Measurements from ENCODE around the gene PLCB1. TPM values are rescaled to one million over a fixed set of nuclear protein-coding genes. Genes with fewer than 3 reads are reported as not detected.

The PLCB1 gene
- total and polyA plus RNA-seq, 2 of the 4 experiments (the other 2 are of a cell fraction), result 5.6 to 16.1 TPM

DNA sequence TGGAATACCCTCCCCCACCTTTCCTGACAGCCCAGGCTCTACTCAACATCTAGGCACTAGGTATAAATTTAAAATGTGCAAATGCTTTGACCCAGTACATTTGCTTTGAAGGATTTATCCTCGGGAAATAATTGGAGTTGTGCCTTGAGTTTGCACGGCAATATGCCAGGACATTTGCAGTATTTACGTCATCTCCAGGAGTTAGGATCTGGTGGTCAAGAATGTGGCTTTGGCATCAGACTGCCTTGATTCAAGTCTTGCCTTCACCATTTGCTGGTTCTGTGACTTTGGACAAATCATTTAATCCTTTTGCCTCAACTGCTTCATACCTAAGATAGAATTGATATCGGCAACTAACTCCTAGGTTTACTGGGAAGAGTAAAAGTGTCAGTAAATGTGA is 169.6 kb downstream of the PLCB1 start:
- 100% methylated on average over 1 of the region's 4 CpGs; no CpG with 5 or more reads in 1 of the 2 experiments for WGBS, 2 experiments (ENCODE audit: extremely low coverage in 2 of 2, insufficient read length in 1 of 2)
- Histone ChIP-seq H3K4ac (ENCODE audit: low read depth, low read length) (no peak overlapping the region), H3K9me1 (ENCODE audit: insufficient read depth, low read length) (no peaks in the 10 kb centered on the region; the same call in 1 of the 2 replicates), H3K9me3 (ENCODE audit: control insufficient read depth, insufficient read depth, low read length) (no peaks in the 10 kb centered on the region), H3K4me2 (ENCODE audit: low read depth, low read length) (no peak overlapping the region), H3K9ac (ENCODE audit: low read depth, low read length) (no peak overlapping the region), H2AFZ (replicated peaks; ENCODE audit: low read length, poor library complexity) (no peak overlapping the region), H2AK5ac (ENCODE audit: low read depth, low read length) (no peak overlapping the region), H3K79me1 (ENCODE audit: low read depth in 1 of 2, low read length in 2 of 2) (peaks cover 0 to 6% of the 10 kb centered on the region in 2 experiments; a peak in 2 of 4 replicates), H4K5ac (ENCODE audit: low read depth, low read length) (no peak overlapping the region), H2BK5ac (ENCODE audit: low read depth, low read length, poor library complexity, severe bottlenecking) (no peak overlapping the region), H2BK20ac (ENCODE audit: low read depth, low read length) (no peak overlapping the region), H2AK9ac (replicated peaks; ENCODE audit: low read depth, low read length, poor library complexity) (no peak overlapping the region), H4K20me1 (ENCODE audit: insufficient read depth, low read length) (no peaks in the 10 kb centered on the region; the same call in 1 of the 2 replicates), H3K56ac (ENCODE audit: extremely low read depth, insufficient read depth, low read length) (no peak overlapping the region), H3K27me3 (ENCODE audit: control insufficient read depth, insufficient read depth, low read length) (no peaks in the 10 kb centered on the region), H2BK120ac (ENCODE audit: low read depth, low read length) (no peak overlapping the region), H3K27ac (ENCODE audit: insufficient read depth, low read length) (no peak overlapping the region), H4K8ac (ENCODE audit: low read depth in 2 of 2, low read length in 2 of 2) (no peak overlapping the region), H4K91ac (ENCODE audit: insufficient read depth, low read depth, low read length) (no peak overlapping the region), H3K14ac (replicated peaks; ENCODE audit: low read depth, low read length) (no peak overlapping the region), H3K23ac (ENCODE audit: low read depth, low read length) (no peak overlapping the region), H3K36me3 (ENCODE audit: control insufficient read depth, insufficient read depth, low read length) (no peaks in the 10 kb centered on the region), H2BK15ac (ENCODE audit: low read depth, low read length) (no peak overlapping the region), H3K18ac (ENCODE audit: low read depth, low read length) (no peak overlapping the region), H3K4me3 (ENCODE audit: insufficient read depth, low read depth, low read length) (no peak overlapping the region), H3K4me1 (ENCODE audit: control insufficient read depth, insufficient read depth, low read length) (peaks cover 2% of the 10 kb centered on the region; the same call in 1 of the 2 replicates)
- TF ChIP-seq RFX5 (IDR thresholded peaks at IDR 0.05; ENCODE audit: low read depth, low read length) (no peak), FOS (IDR thresholded peaks at IDR 0.05; ENCODE audit: low read depth, low read length) (no peak), RCOR1 (IDR thresholded peaks at IDR 0.05; ENCODE audit: insufficient replicate concordance, low read length) (no peak)
- TF ChIP-seq, protein P1, sequence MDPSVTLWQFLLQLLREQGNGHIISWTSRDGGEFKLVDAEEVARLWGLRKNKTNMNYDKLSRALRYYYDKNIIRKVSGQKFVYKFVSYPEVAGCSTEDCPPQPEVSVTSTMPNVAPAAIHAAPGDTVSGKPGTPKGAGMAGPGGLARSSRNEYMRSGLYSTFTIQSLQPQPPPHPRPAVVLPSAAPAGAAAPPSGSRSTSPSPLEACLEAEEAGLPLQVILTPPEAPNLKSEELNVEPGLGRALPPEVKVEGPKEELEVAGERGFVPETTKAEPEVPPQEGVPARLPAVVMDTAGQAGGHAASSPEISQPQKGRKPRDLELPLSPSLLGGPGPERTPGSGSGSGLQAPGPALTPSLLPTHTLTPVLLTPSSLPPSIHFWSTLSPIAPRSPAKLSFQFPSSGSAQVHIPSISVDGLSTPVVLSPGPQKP (IDR thresholded peaks at IDR 0.05; ENCODE audit: borderline replicate concordance, low read depth, low read length), result no peak
- BruUV-seq (replicated peaks), result no TSS peak
- dilution Hi-C loops (cut with HindIII; ENCODE audit: low sequenced_read_pairs, unreplicated experiment), result no loop called here
- ATAC-seq (ENCODE audit: low read depth) (no peak), DNase-seq (no peak)
- intact Hi-C loops (cut with micrococcal nuclease), result no loop called here
- ChIA-PET POLR2A (ENCODE audit: unreplicated experiment) (no interaction called here), CTCF (no interaction called here)
- in situ Hi-C loops (cut with MboI; ENCODE audit: low sequenced_read_pairs), result no loop called here
